ENCODE measurements around the gene ALG14. TPM values are rescaled to one million over a fixed set of nuclear protein-coding genes. Genes with fewer than 3 reads are reported as not detected.
A peak's percentile ranks its signal among the peaks of the same experiment; 100 is the strongest.

The ALG14 gene
- total RNA-seq, 1 experiment from 2014 or later, result 5.7 TPM

DNA sequence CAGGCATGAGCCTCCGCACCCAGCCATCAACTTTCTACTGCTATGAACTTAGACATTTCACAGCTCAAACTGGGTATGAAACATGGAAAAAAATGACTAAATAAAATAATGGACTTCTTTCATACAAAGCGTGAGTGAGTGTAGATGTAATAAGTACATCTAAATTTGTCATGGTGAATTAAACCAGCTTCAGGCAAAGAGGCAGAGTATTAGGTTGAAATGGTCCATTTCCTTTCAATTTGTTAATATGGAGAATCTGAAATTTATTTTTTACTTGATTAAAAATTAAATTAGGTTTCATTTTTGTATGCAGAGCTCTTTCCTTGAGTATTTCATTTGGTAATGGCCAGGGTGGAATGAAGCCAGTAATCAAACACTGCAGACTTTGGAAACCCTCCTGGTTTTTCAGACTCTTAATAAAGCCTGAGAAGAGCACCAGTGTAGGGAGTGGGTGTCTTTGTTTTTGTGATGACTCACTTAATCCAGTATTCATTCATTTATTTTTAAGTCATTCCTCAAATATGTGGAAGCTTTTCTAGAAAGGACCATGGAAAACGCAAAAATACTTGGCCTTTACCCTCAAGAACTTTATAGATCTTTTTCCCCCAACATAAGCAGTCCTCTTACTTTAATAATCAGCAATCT is 49.2 kb downstream of the ALG14 start:
- peak overlapping the region; percentile 36; the same call in 1 of the 2 replicates for H3K27ac ChIP-seq (ENCODE audit: low read depth, low read length)
- ATAC-seq (peak; percentile 34; the same call in 1 of the 2 replicates), DNase-seq (ENCODE audit: low read depth, low spot score) (no peak)
- no peaks in the 10 kb centered on the region for H3K9me2 ChIP-seq (ENCODE audit: insufficient read depth)
- intact Hi-C loops (cut with micrococcal nuclease), result no loop called here
- H3K4me2 ChIP-seq (ENCODE audit: low read length), result peak overlapping the region; percentile 8
- no TSS peak for BruUV-seq (replicated peaks)
- no peak overlapping the region for H3K9ac ChIP-seq (ENCODE audit: low read length)
- CTCF ChIA-PET, result interaction anchor here (1.1 to 1.6 kb wide), 2 partner anchors 18 to 20 kb away, joined by 3 to 7 read pairs; no protein-coding TSS in a partner anchor
- TF ChIP-seq POLR2A (IDR thresholded peaks at IDR 0.05; ENCODE audit: borderline replicate concordance, extremely low read depth, insufficient read depth, insufficient read length) (no peak), CBX3 (IDR thresholded peaks at IDR 0.05; ENCODE audit: low read depth) (no peak), JUND (IDR thresholded peaks at IDR 0.05) (peak; percentile 70), RAD21 (IDR thresholded peaks at IDR 0.05; ENCODE audit: low read depth) (no peak), ZNF274 (IDR thresholded peaks at IDR 0.05; ENCODE audit: low read depth, low read length) (no peak), SRF (IDR thresholded peaks at IDR 0.05; ENCODE audit: low read depth) (no peak), CEBPB (IDR thresholded peaks at IDR 0.05; ENCODE audit: low read depth) (no peak), SP1 (IDR thresholded peaks at IDR 0.05; ENCODE audit: low read depth) (peak; percentile 41; the same call in 1 of the 2 replicates), SIN3A (IDR thresholded peaks at IDR 0.05; ENCODE audit: low read depth) (no peak), MAX (IDR thresholded peaks at IDR 0.05) (no peak), FOSL1 (IDR thresholded peaks at IDR 0.05; ENCODE audit: low read depth) (peak; percentile 80), CTCF (IDR thresholded peaks at IDR 0.05 in 2 of 3, conservative IDR thresholded peaks at IDR 0.05 in 1 of 3; ENCODE audit: borderline replicate concordance in 1 of 3, insufficient read depth in 1 of 3, low read depth in 2 of 3, low read length in 2 of 3) (no peak), EGR1 (IDR thresholded peaks at IDR 0.05; ENCODE audit: low read depth) (peak; percentile 67), POLR2AphosphoS5 (IDR thresholded peaks at IDR 0.05; ENCODE audit: low read depth, low read length) (no peak), ELF1 (IDR thresholded peaks at IDR 0.05; ENCODE audit: borderline replicate concordance, low read depth) (no peak)
- TF ChIP-seq, protein P1, sequence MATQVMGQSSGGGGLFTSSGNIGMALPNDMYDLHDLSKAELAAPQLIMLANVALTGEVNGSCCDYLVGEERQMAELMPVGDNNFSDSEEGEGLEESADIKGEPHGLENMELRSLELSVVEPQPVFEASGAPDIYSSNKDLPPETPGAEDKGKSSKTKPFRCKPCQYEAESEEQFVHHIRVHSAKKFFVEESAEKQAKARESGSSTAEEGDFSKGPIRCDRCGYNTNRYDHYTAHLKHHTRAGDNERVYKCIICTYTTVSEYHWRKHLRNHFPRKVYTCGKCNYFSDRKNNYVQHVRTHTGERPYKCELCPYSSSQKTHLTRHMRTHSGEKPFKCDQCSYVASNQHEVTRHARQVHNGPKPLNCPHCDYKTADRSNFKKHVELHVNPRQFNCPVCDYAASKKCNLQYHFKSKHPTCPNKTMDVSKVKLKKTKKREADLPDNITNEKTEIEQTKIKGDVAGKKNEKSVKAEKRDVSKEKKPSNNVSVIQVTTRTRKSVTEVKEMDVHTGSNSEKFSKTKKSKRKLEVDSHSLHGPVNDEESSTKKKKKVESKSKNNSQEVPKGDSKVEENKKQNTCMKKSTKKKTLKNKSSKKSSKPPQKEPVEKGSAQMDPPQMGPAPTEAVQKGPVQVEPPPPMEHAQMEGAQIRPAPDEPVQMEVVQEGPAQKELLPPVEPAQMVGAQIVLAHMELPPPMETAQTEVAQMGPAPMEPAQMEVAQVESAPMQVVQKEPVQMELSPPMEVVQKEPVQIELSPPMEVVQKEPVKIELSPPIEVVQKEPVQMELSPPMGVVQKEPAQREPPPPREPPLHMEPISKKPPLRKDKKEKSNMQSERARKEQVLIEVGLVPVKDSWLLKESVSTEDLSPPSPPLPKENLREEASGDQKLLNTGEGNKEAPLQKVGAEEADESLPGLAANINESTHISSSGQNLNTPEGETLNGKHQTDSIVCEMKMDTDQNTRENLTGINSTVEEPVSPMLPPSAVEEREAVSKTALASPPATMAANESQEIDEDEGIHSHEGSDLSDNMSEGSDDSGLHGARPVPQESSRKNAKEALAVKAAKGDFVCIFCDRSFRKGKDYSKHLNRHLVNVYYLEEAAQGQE (IDR thresholded peaks at IDR 0.05; ENCODE audit: low read depth), result no peak
- RAD21 ChIA-PET (ENCODE audit: low non-redundant PET in 1 of 2, low total read pairs in 2 of 2, uncharacterized antibody in 2 of 2, unreplicated experiment in 2 of 2), result no interaction called here
- peaks cover 10 to 18% of the 10 kb centered on the region in 2 experiments for H3K4me1 ChIP-seq (ENCODE audit: control insufficient read depth in 1 of 2, insufficient read depth in 2 of 2, low read length in 2 of 2)
- no peaks in the 10 kb centered on the region for H3K79me2 ChIP-seq (ENCODE audit: insufficient read depth, low read length)
- POLR2A ChIA-PET, result no interaction called here
- no peak overlapping the region for H3K4me3 ChIP-seq (replicated peaks in 1 of 2; ENCODE audit: low read depth in 1 of 2, low read length in 2 of 2)
- H2AFZ ChIP-seq (ENCODE audit: low read depth, low read length, poor library complexity, severe bottlenecking), result no peak overlapping the region
- H3K27me3 ChIP-seq (ENCODE audit: insufficient read depth, low read length), result no peaks in the 10 kb centered on the region
- H3K9me3 ChIP-seq (ENCODE audit: control insufficient read depth in 1 of 2, insufficient read depth in 1 of 2, low read depth in 1 of 2, low read length in 2 of 2), result no peaks in the 10 kb centered on the region
- H4K20me1 ChIP-seq (ENCODE audit: insufficient read depth), result no peaks in the 10 kb centered on the region
- H3K36me3 ChIP-seq (ENCODE audit: control insufficient read depth in 1 of 2, insufficient read depth in 2 of 2, low read length in 2 of 2), result no peaks in the 10 kb centered on the region

Measured in HCT116 (cell line).